B cell (primary cell): ENCODE results near the gene HSPA1A. TPM values are rescaled to one million over a fixed set of nuclear protein-coding genes. Genes with fewer than 3 reads are reported as not detected.

ENCODE experiments used
- ATAC-seq: fragments of 200-7000 bp; cut with Tn5 transposase; one replicate; pipeline ENCODE4 v1.10.0; 2021; ENCODE audit warnings: low read depth, mild to moderate bottlenecking, moderate number of reproducible peaks, moderate library complexity
- CTCF ChIA-PET: fragments of 350-600 bp; sonication (Branson Sonifier 250); formaldehyde crosslinking; loops from one replicate; lab custom pipeline; 2021; ENCODE audit warnings: antibody characterized with exemption, inconsistent platforms; lab: Charles Lee
- POLR2A ChIA-PET: fragments of 350-600 bp; sonication (Branson Sonifier 250); formaldehyde crosslinking; loops from one replicate; lab custom pipeline; 2021; ENCODE audit warnings: antibody characterized with exemption; lab: Charles Lee
- DNase-seq: peaks from one replicate; pipeline ENCODE4 v3.0.0; 2013
- H2AFZ ChIP-seq: 2 replicates; pipeline ENCODE4 v1.6.1; 2012; ENCODE audit warnings: mild to moderate bottlenecking, low read depth, low read length; ENCODE audit not compliant: insufficient read depth, poor library complexity, severe bottlenecking
- H3K27ac ChIP-seq, 2 donors: 1 replicate in 1 of 2; 2 replicates in 1 of 2; pipeline ENCODE4 v1.5.1; 2012 to 2013; ENCODE audit warnings: low read length in 2 of 2, mild to moderate bottlenecking in 2 of 2, moderate library complexity in 1 of 2
- H3K27me3 ChIP-seq, 4 experiments: fragments of 200-600 bp in 1 of 4; sonication (generic) in 1 of 4; replicated peaks in 1 of 4; 1 replicate in 2 of 4; 2 replicates in 2 of 4; pipeline versions ENCODE4 v1.6.1 to v1.7.0; 2013 to 2016; ENCODE audit warnings: low read length in 3 of 4, mild to moderate bottlenecking in 2 of 4, mixed read lengths in 1 of 4, moderate library complexity in 1 of 4; ENCODE audit not compliant: insufficient read depth in 4 of 4, control insufficient read depth in 3 of 4; ENCODE audit errors: control extremely low read depth in 1 of 4
- H3K36me3 ChIP-seq, 2 experiments: replicated peaks in 1 of 2; 1 replicate in 1 of 2; 2 replicates in 1 of 2; pipeline versions ENCODE4 v1.6.1 to v1.7.1; 2013; ENCODE audit warnings: low read length in 1 of 2; ENCODE audit not compliant: insufficient read depth in 2 of 2, control insufficient read depth in 1 of 2; ENCODE audit errors: control extremely low read depth in 1 of 2, extremely low read depth in 1 of 2
- H3K4me1 ChIP-seq, 2 donors: fragments of 200-600 bp in 1 of 2; sonication (generic) in 1 of 2; 1 replicate in 1 of 2; 2 replicates in 1 of 2; pipeline versions ENCODE4 v1.5.1 to v1.6.1; 2013 to 2017; ENCODE audit warnings: low read length in 2 of 2; ENCODE audit not compliant: control insufficient read depth in 2 of 2, insufficient read depth in 2 of 2
- H3K4me2 ChIP-seq: replicated peaks from 2 replicates; pipeline ENCODE3; 2012; ENCODE audit warnings: mild to moderate bottlenecking, low read depth, low read length; ENCODE audit not compliant: poor library complexity, severe bottlenecking
- H3K4me3 ChIP-seq, 5 experiments: fragments of 200-600 bp in 1 of 5; sonication (generic) in 1 of 5; 1 replicate in 3 of 5; 2 replicates in 2 of 5; pipeline versions ENCODE4 v1.5.1 to v1.7.0; 2011 to 2016; ENCODE audit warnings: low read length in 4 of 5, mild to moderate bottlenecking in 4 of 5, low read depth in 2 of 5, control low read depth in 1 of 5, moderate library complexity in 1 of 5; ENCODE audit not compliant: insufficient read depth in 1 of 5; ENCODE audit errors: control extremely low read depth in 1 of 5, extremely low read depth in 1 of 5
- H3K79me2 ChIP-seq: fragments of 200-600 bp; sonication (generic); one replicate; pipeline ENCODE4 v1.6.0; 2016; ENCODE audit warnings: low read length; ENCODE audit not compliant: control insufficient read depth, insufficient read depth
- H3K9ac ChIP-seq: fragments of 200-600 bp; sonication (generic); 2 replicates; pipeline ENCODE4 v1.6.1; 2017; ENCODE audit warnings: mild to moderate bottlenecking, low read length, moderate library complexity
- H3K9me3 ChIP-seq, 3 donors: one replicate each; pipeline versions ENCODE4 v1.6.1 to v1.7.1; 2013; ENCODE audit warnings: low read length in 2 of 3; ENCODE audit not compliant: control insufficient read depth in 2 of 3, insufficient read depth in 1 of 3; ENCODE audit errors: control extremely low read depth in 1 of 3
- H4K20me1 ChIP-seq: 2 replicates; pipeline ENCODE4 v1.6.0; 2012; ENCODE audit warnings: mild to moderate bottlenecking, low read length; ENCODE audit not compliant: insufficient read depth, control insufficient read depth, poor library complexity, severe bottlenecking
- H3K27ac Mint-ChIP-seq: one replicate; pipeline ENCODE4 v1.8.0; 2021; ENCODE audit warnings: mixed read lengths
- H3K27me3 Mint-ChIP-seq: one replicate; pipeline ENCODE4 v1.8.0; 2021; ENCODE audit warnings: mixed read lengths
- H3K4me1 Mint-ChIP-seq: one replicate; pipeline ENCODE4 v1.8.0; 2021; ENCODE audit warnings: mixed read lengths
- H3K4me3 Mint-ChIP-seq: one replicate; pipeline ENCODE4 v1.8.0; 2021; ENCODE audit warnings: mixed read lengths
- H3K9me3 Mint-ChIP-seq: one replicate; pipeline ENCODE4 v1.8.0; 2022; ENCODE audit warnings: mixed read lengths; ENCODE audit not compliant: insufficient read depth
- CTCF ChIP-seq: fragments of 200-600 bp; IDR thresholded peaks from one replicate; pipeline ENCODE4 v1.8.0; 2022; ENCODE audit warnings: antibody characterized with exemption, mild to moderate bottlenecking
- EZH2 ChIP-seq: IDR thresholded peaks from 2 replicates; pipeline ENCODE4 v1.6.1; 2012; ENCODE audit warnings: borderline replicate concordance, low read depth, mild to moderate bottlenecking, moderate library complexity, low read length; ENCODE audit not compliant: insufficient read depth, poor library complexity, severe bottlenecking
- WGBS: methylation state at CpG from one replicate; pipeline ENCODE4 v1.1.5; 2013; ENCODE audit warnings: missing lambda C conversion rate; ENCODE audit not compliant: insufficient coverage; 5-methylcytosine and 5-hydroxymethylcytosine counted together
- intact Hi-C: fragments of 100-400 bp; cut with micrococcal nuclease; formaldehyde crosslinking; loops from one replicate; pipeline ENCODE4 v1.10.0; 2022
- polyA plus RNA-seq: library from polyadenylated mRNA; depleted of rRNA; stranded (reverse); fragments of >200 nt; gene quantifications from 2 replicates; pipeline ENCODE4 v1.2.3, GENCODE V29; 2012
- total RNA-seq, 2 donors: library from RNA; stranded (reverse); fragments of 120-200 nt in 1 of 2; gene quantifications; 1 replicate in 1 of 2; 2 replicates in 1 of 2; pipeline versions ENCODE4 v1.2.3 to v1.2.4, GENCODE V29; 2013 to 2022

The HSPA1A gene
- total and polyA plus RNA-seq, 2 donors (not counting 1 experiment from before 2014, with no cell fraction given) = 61.2 to 129 TPM

DNA sequence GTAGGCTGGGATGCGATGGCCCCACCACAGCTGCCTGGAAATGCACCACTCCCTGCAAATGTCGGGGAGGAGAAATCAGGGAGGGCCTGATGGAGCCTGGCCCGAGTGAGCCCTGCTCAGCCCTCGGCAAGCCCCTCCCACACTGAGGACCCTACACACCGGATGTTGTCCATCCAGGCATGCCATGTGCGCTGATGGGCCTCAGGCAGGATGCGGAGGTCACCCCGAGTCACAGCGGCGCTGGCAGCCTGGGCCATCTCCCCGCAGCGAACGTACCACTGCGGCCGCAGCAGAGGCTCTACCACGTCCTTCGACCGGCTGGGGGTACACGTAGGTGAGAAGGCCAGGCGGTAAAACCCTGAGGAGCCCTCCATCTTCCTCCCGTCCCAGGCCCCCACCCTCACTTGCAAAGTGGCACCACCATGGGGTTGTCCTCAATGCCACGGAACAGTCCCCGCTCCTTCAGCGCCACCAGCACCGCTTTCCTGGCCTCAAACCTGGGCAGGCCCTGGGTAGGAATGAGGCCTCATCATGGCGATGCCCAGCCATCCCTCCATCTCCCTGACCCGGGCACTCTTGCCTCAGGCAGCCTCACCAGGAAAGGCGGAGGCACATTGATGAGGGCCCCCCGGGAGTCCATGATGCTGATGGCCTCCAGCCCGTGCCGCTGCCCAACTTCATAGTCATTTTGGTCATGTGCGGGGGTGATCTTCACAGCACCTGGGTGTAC lies 33.1 kb upstream of the HSPA1A start:
- ChIA-PET POLR2A (no interaction called here), CTCF (no interaction called here)
- Histone ChIP-seq H3K79me2 (peaks cover 29% of the 10 kb centered on the region), H3K9me3 (no peaks in the 10 kb centered on the region), H4K20me1 (no peaks in the 10 kb centered on the region), H3K27me3 (no peaks in the 10 kb centered on the region), H2AFZ (no peak overlapping the region), H3K4me2 (no peak overlapping the region), H3K4me3 (no peak overlapping the region), H3K9ac (no peak overlapping the region), H3K4me1 (peaks cover 4 to 7% of the 10 kb centered on the region in 2 donors), H3K27ac (no peak overlapping the region), H3K36me3 (peaks cover 0 to 75% of the 10 kb centered on the region in 2 experiments)
- TF ChIP-seq CTCF = no peak
- no peak for TF ChIP-seq EZH2
- no peak overlapping the region for H3K4me3 Mint-ChIP-seq
- intact Hi-C loops = no loop called here
- DNase-seq (no peak), ATAC-seq (no peak)
- H3K27me3 Mint-ChIP-seq = no peaks in the 10 kb centered on the region
- no peak overlapping the region for H3K27ac Mint-ChIP-seq
- H3K9me3 Mint-ChIP-seq = no peaks in the 10 kb centered on the region
- H3K4me1 Mint-ChIP-seq = peaks cover 8% of the 10 kb centered on the region
- 97% methylated on average over 32 of the region's 32 CpGs for WGBS
